Left renal pelvis (tissue), 4 donors: ENCODE measurements around the gene APBB1. TPM values are rescaled to one million over a fixed set of nuclear protein-coding genes. Genes with fewer than 3 reads are reported as not detected.

Experiments
- DNase-seq, 4 donors: peaks; one replicate each; pipeline ENCODE4 v3.0.0-alpha.2; 2013; ENCODE audit warnings: low read depth in 4 of 4, low spot score in 3 of 4
- polyA plus RNA-seq, 4 donors: library from polyadenylated mRNA; unstranded; fragments of 120-200 nt; gene quantifications; one replicate each; pipeline ENCODE4 v1.2.1, GENCODE V29; 2013; ENCODE audit not compliant: insufficient read length in 4 of 4

Gene APBB1
- polyA plus RNA-seq, 4 donors: 47.0 to 60.0 (median 51.3) TPM

- DNase-seq: no peak
Measured at GRCh38 chr11:6354651-6355485, 64.0 kb downstream of the APBB1 start.

DNA sequence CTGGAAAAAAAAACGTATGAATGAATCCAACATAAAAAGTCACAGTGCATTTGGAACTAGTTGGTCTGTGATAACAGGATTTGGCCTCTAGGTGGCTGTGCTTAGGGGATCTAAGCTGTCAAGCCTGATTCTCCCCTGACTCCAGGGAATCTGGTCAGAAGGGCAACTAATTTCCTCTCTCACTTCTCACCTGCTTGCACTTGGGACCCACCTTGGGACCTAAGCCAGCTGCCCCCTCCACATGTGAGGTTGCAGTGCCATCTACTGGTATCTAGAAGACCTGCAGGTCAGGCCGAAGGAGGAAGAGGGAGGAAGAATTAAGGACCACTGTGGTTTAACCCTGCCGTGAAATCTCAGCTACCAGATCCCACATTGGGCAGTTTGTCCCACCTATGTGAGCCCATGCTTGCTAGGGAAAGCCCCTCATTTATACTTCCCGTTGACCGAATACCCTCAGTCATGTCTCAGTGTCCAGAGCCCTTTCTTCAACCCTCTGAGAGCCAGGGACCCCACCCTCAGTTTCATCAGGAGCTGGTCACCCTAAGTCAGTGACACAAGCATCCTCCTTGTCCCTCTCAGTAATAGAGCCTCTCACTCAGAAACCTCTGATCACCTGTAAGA, 65.4 kb downstream of the APBB1 start:
- DNase-seq: peak in 3 of 4 donors; percentile 42 to 46 (median 45)

DNA sequence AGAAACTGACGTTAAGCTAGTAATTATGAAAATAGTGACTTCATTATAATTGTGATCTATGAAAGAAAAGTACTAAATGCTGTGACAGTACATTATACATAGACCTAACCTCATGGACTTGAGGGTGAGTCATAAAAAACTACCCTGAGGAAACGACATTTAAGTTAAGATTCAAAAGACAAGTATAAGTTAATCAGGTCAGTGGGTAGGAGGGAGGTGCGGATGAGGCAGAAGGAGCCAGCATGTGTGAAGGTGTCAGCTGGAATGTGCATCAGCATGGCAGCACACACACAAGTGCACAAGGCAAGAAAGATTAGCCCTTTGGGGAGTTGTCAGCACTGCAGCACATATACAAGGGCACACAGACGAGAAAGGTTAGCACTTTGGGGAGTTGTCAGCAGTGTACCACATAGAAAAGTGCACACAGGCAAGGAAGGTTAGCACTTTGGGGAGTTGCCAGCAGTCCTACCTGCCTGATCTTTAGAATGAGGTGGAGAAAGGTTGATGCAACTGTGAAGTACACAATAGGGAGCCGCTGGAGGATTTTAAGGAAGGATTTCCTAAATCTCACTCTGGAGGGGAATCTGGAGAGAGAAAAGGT, 67.0 kb downstream of the APBB1 start:
- no peak for DNase-seq

DNA sequence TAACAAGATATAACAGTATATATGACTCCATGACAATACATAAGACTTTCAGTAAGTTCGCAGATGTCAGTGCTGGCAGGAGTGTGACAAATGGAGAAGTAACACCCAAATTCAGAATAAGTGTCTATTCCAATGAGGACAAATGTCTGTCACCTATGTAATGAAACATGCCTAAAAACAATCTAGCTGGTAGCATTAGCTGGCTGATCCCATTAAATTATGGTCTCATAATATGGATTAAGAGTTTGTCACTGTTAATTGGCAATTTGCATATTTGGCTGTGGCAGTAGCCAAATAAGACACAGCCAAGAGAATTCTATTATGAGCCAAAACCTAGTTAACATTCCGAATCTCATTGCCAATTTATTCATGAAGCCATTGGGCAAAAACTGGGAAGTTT, 68.4 kb downstream of the APBB1 start:
- DNase-seq: no peak

- DNase-seq: no peak
Measured at GRCh38 chr11:6350043-6350442, 68.9 kb downstream of the APBB1 start.

GRCh38 chr11:6345366-6345765, 73.5 kb downstream of the APBB1 start:
- DNase-seq: no peak

Other genes with a start within 250 kb of the APBB1 start
- gene OR52B2, start 248.8 kb downstream of the APBB1 start, polyA plus RNA-seq: not detected
- gene OR52W1, start 219.9 kb downstream of the APBB1 start, polyA plus RNA-seq: under 1 TPM in 2 of 4 donors, not detected in 2; 0.14 to 0.16 TPM
- 1 to 10 TPM in 2 of 4 donors, under 1 TPM in 2; 0.23 to 2.3 (median 0.98) TPM for gene C11orf42, start 213.5 kb downstream of the APBB1 start, polyA plus RNA-seq
- 10 to 100 TPM; 40.0 to 68.9 (median 46.3) TPM for gene FHIP1B, start 184.5 kb downstream of the APBB1 start, polyA plus RNA-seq
- gene CNGA4, start 180.0 kb downstream of the APBB1 start, polyA plus RNA-seq: under 1 TPM; 0.09 to 0.34 (median 0.27) TPM
- gene CCKBR, start 159.3 kb downstream of the APBB1 start, polyA plus RNA-seq: under 1 TPM; 0.25 to 0.76 (median 0.56) TPM
- 10 to 100 TPM; 12.0 to 39.8 (median 16.9) TPM for gene CAVIN3, start 98.6 kb downstream of the APBB1 start, polyA plus RNA-seq
- gene SMPD1, start 28.6 kb downstream of the APBB1 start, polyA plus RNA-seq: 10 to 100 TPM; 33.8 to 35.8 (median 34.8) TPM
- 1 to 10 TPM; 2.4 to 7.4 (median 3.6) TPM for gene HPX, start 21.9 kb upstream of the APBB1 start, polyA plus RNA-seq
- 10 to 100 TPM; 16.4 to 32.0 (median 21.0) TPM for gene TRIM3, start 54.8 kb upstream of the APBB1 start, polyA plus RNA-seq
- 10 to 100 TPM; 52.2 to 77.1 (median 66.8) TPM for gene ARFIP2, start 62.2 kb upstream of the APBB1 start, polyA plus RNA-seq
- gene TIMM10B, start 62.4 kb upstream of the APBB1 start, polyA plus RNA-seq: 10 to 100 TPM; 25.5 to 39.3 (median 38.4) TPM
- gene DNHD1, start 78.2 kb upstream of the APBB1 start, polyA plus RNA-seq: 10 to 100 TPM in 1 of 4 donors, 1 to 10 TPM in 3; 4.9 to 12.6 (median 8.2) TPM
- 10 to 100 TPM; 19.2 to 24.9 (median 19.9) TPM for gene RRP8, start 184.5 kb upstream of the APBB1 start, polyA plus RNA-seq
- 100 to 1,000 TPM; 141 to 176 (median 151) TPM for gene ILK, start 184.7 kb upstream of the APBB1 start, polyA plus RNA-seq
- 10 to 100 TPM; 62.2 to 93.7 (median 80.0) TPM for gene TAF10, start 193.1 kb upstream of the APBB1 start, polyA plus RNA-seq
- gene TPP1, start 200.3 kb upstream of the APBB1 start, polyA plus RNA-seq: 100 to 1,000 TPM in 3 of 4 donors, 10 to 100 TPM in 1; 61.8 to 134 (median 110) TPM
- 10 to 100 TPM; 30.3 to 79.9 (median 36.9) TPM for gene DCHS1, start 236.7 kb upstream of the APBB1 start, polyA plus RNA-seq